GM12878 (cell line): ENCODE data around the gene SNRPB2. TPM values are rescaled to one million over a fixed set of nuclear protein-coding genes. Genes with fewer than 3 reads are reported as not detected.

Experiments
- CEBPB ChIP-seq, 2 experiments: fragments of 150-350 bp in 1 of 2; IDR thresholded peaks; 2 replicates each; pipeline ENCODE4 v1.6.1; 2012 to 2014; ENCODE audit warnings: low read depth in 2 of 2, low read length in 2 of 2, borderline replicate concordance in 1 of 2, inconsistent platforms in 1 of 2
- HDAC2 ChIP-seq: fragments of 200-600 bp; sonication (generic); IDR thresholded peaks from 2 replicates; pipeline ENCODE4 v1.6.1; 2017
- IKZF2 ChIP-seq, 2 experiments: fragments of 450-650 bp; IDR thresholded peaks; 2 replicates each; pipeline ENCODE4 v1.6.1; 2017; ENCODE audit warnings: mild to moderate bottlenecking in 2 of 2, moderate library complexity in 2 of 2
- KLF5 ChIP-seq: fragments of 450-650 bp; IDR thresholded peaks from 2 replicates; pipeline ENCODE4 v1.6.1; 2014; ENCODE audit warnings: mild to moderate bottlenecking; ENCODE audit not compliant: partially characterized antibody
- RAD21 ChIP-seq: IDR thresholded peaks from 2 replicates; pipeline ENCODE4 v1.6.1; 2011; ENCODE audit warnings: mild to moderate bottlenecking, low read depth, low read length, moderate library complexity; ENCODE audit not compliant: insufficient read depth
- RUNX3 ChIP-seq: IDR thresholded peaks from 2 replicates; pipeline ENCODE4 v1.6.1; 2012; ENCODE audit warnings: low read length, inconsistent platforms
- SMAD1 ChIP-seq: fragments of 450-650 bp; IDR thresholded peaks from 2 replicates; pipeline ENCODE4 v1.6.1; 2018; ENCODE audit warnings: mild to moderate bottlenecking, low read depth; ENCODE audit not compliant: partially characterized antibody
- ZNF687 ChIP-seq: fragments of 450-650 bp; IDR thresholded peaks from 2 replicates; pipeline ENCODE4 v1.6.1; 2017; ENCODE audit warnings: mild to moderate bottlenecking, moderate library complexity
- polyA plus RNA-seq, 11 experiments: library from polyadenylated mRNA; depleted of rRNA in 4 of 11; unstranded in 6 of 11; stranded (reverse) in 5 of 11; fragments of >200 nt; fragmentation: Nextera tagmentation in 4 of 11; fragmentation: Illumina TruSeq in 1 of 11; extraction: Ambion mirVana in 4 of 11; extraction: Trizol in 1 of 11; gene quantifications; 1 replicate in 1 of 11; 2 replicates in 10 of 11; pipeline versions ENCODE4 v1.2.1 to v1.2.3, GENCODE V29; 2011 to 2016; ENCODE audit warnings: inconsistent platforms in 2 of 11, missing spikeins in 2 of 11, low read depth in 1 of 11
- total RNA-seq, 4 experiments: library from RNA; depleted of rRNA in 3 of 4; stranded (reverse); fragments of >200 nt in 3 of 4; fragmentation: Illumina TruSeq in 1 of 4; extraction: Trizol in 1 of 4; gene quantifications; 2 replicates each; pipeline versions ENCODE4 v1.2.1 to v1.2.3, GENCODE V29; 2013 to 2021
- TF ChIP-seq, protein P1 (sequence below): IDR thresholded peaks from 2 replicates; pipeline ENCODE4 v1.6.1; 2012; ENCODE audit warnings: low read length, inconsistent platforms
- TF ChIP-seq, protein P2 (sequence below): fragments of 450-650 bp; IDR thresholded peaks from 2 replicates; pipeline ENCODE4 v1.6.1; 2016; ENCODE audit warnings: mild to moderate bottlenecking

Gene SNRPB2
- total and polyA plus RNA-seq, 10 of the 15 experiments (the other 5 are each of a cell fraction or from before 2014, with no cell fraction given), result 63.5 to 245 (median 136) TPM

GRCh38 chr20:16752901-16753300 is 23.1 kb downstream of the SNRPB2 start (continued):
- TF ChIP-seq ZNF687, result no peak
- no peak for TF ChIP-seq RAD21
- no peak for TF ChIP-seq SMAD1
- no peak for TF ChIP-seq KLF5
- TF ChIP-seq, protein P1, sequence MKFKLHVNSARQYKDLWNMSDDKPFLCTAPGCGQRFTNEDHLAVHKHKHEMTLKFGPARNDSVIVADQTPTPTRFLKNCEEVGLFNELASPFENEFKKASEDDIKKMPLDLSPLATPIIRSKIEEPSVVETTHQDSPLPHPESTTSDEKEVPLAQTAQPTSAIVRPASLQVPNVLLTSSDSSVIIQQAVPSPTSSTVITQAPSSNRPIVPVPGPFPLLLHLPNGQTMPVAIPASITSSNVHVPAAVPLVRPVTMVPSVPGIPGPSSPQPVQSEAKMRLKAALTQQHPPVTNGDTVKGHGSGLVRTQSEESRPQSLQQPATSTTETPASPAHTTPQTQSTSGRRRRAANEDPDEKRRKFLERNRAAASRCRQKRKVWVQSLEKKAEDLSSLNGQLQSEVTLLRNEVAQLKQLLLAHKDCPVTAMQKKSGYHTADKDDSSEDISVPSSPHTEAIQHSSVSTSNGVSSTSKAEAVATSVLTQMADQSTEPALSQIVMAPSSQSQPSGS, result no peak
- TF ChIP-seq RUNX3, result no peak
- no peak for TF ChIP-seq IKZF2 (IDR thresholded peaks at IDR 0.05)
- TF ChIP-seq, protein P2, sequence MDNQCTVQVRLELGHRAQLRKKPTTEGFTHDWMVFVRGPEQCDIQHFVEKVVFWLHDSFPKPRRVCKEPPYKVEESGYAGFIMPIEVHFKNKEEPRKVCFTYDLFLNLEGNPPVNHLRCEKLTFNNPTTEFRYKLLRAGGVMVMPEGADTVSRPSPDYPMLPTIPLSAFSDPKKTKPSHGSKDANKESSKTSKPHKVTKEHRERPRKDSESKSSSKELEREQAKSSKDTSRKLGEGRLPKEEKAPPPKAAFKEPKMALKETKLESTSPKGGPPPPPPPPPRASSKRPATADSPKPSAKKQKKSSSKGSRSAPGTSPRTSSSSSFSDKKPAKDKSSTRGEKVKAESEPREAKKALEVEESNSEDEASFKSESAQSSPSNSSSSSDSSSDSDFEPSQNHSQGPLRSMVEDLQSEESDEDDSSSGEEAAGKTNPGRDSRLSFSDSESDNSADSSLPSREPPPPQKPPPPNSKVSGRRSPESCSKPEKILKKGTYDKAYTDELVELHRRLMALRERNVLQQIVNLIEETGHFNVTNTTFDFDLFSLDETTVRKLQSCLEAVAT, result no peak
- no peak for TF ChIP-seq CEBPB (IDR thresholded peaks at IDR 0.05; ENCODE audit: borderline replicate concordance in 1 of 2, low read depth in 2 of 2, low read length in 2 of 2)
- no peak for TF ChIP-seq HDAC2
- TF ChIP-seq, all 136 proteins: peak for 0
